ENCODE data around the gene ABITRAM.

ABITRAM gene

DNA sequence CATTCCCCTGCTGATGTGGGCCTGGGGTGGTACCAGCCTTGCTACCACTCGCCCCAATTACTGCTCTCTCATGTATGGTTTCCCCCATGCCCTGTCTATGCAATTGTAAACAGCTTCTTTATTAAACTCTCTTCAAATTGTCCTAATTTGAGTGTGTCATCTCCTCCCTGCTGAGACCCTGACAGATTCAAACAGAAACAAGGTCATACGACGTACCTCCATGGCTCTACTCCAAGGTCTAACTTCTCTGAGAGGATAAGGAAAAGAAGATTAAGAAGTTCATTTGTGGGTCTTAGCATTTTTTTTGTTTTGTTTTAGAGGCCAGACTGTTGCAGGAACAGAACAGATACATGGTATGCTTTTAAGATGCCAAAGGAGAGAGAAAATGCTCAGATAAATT, 38.0 kb downstream of the ABITRAM start (continued):
- TF ChIP-seq, protein P1, sequence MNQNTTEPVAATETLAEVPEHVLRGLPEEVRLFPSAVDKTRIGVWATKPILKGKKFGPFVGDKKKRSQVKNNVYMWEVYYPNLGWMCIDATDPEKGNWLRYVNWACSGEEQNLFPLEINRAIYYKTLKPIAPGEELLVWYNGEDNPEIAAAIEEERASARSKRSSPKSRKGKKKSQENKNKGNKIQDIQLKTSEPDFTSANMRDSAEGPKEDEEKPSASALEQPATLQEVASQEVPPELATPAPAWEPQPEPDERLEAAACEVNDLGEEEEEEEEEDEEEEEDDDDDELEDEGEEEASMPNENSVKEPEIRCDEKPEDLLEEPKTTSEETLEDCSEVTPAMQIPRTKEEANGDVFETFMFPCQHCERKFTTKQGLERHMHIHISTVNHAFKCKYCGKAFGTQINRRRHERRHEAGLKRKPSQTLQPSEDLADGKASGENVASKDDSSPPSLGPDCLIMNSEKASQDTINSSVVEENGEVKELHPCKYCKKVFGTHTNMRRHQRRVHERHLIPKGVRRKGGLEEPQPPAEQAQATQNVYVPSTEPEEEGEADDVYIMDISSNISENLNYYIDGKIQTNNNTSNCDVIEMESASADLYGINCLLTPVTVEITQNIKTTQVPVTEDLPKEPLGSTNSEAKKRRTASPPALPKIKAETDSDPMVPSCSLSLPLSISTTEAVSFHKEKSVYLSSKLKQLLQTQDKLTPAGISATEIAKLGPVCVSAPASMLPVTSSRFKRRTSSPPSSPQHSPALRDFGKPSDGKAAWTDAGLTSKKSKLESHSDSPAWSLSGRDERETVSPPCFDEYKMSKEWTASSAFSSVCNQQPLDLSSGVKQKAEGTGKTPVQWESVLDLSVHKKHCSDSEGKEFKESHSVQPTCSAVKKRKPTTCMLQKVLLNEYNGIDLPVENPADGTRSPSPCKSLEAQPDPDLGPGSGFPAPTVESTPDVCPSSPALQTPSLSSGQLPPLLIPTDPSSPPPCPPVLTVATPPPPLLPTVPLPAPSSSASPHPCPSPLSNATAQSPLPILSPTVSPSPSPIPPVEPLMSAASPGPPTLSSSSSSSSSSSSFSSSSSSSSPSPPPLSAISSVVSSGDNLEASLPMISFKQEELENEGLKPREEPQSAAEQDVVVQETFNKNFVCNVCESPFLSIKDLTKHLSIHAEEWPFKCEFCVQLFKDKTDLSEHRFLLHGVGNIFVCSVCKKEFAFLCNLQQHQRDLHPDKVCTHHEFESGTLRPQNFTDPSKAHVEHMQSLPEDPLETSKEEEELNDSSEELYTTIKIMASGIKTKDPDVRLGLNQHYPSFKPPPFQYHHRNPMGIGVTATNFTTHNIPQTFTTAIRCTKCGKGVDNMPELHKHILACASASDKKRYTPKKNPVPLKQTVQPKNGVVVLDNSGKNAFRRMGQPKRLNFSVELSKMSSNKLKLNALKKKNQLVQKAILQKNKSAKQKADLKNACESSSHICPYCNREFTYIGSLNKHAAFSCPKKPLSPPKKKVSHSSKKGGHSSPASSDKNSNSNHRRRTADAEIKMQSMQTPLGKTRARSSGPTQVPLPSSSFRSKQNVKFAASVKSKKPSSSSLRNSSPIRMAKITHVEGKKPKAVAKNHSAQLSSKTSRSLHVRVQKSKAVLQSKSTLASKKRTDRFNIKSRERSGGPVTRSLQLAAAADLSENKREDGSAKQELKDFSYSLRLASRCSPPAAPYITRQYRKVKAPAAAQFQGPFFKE (tag by site-specific recombination; IDR thresholded peaks at IDR 0.05; ENCODE audit: borderline replicate concordance), result no peak
- no peak for TF ChIP-seq ZNF140 (tag by site-specific recombination; IDR thresholded peaks at IDR 0.05)
- TF ChIP-seq ZNF600 (tag by site-specific recombination; IDR thresholded peaks at IDR 0.05), result no peak
- no peak for TF ChIP-seq ZNF677 (tag by site-specific recombination; IDR thresholded peaks at IDR 0.05)
- TF ChIP-seq ZNF610 (tag by site-specific recombination; IDR thresholded peaks at IDR 0.05; ENCODE audit: borderline replicate concordance), result no peak
- TF ChIP-seq ZBTB48 (tag by site-specific recombination; IDR thresholded peaks at IDR 0.05), result no peak
- no peak for TF ChIP-seq ZNF623 (tag by site-specific recombination; IDR thresholded peaks at IDR 0.05)
- no peak for TF ChIP-seq ZNF174 (tag by site-specific recombination; IDR thresholded peaks at IDR 0.05)
- TF ChIP-seq HOXD13 (CRISPR knock-in tag; IDR thresholded peaks at IDR 0.05; ENCODE audit: borderline replicate concordance), result no peak
- no peak for TF ChIP-seq ZNF214 (tag by site-specific recombination; IDR thresholded peaks at IDR 0.05; ENCODE audit: borderline replicate concordance)
- no peak for TF ChIP-seq ZNF530 (tag by site-specific recombination; IDR thresholded peaks at IDR 0.05; ENCODE audit: low read depth)

DNA sequence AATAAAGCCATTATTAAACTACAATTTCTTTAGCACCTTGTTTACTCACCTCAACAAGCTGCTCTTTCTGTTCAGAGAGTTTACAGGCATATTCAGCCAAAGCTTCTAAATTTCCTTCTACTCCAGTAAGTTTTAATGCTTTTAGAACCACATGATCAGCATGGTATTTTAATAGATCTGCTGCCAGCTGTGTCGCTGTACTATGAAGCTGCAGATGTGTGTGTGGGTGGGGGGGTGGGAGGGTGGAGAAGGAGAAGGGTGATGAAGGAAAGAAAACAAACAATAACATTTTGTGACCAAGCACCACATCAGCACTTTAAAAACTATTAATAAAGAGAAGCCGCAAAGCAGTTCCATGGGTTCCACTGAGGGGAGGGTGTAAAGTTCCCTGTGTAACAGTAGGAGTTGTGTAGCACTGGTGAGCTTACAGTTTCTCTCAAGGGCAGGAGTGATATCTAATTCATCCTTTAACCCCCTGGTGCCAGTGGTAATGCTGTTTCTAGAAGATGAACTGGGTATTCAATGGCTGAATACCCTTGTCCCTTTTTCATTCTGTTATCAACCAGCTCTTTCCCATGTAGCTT, 38.5 kb downstream of the ABITRAM start:
- no peaks in the 10 kb centered on the region for H3K4me1 ChIP-seq (ENCODE audit: control insufficient read depth, insufficient read depth, low read length)
- H3K27ac ChIP-seq (ENCODE audit: extremely low read depth, low read depth, low read length), result no peak overlapping the region
- no peaks in the 10 kb centered on the region for H3K9me3 ChIP-seq (ENCODE audit: control insufficient read depth, insufficient read depth, low read depth, low read length)
- no peak for TF ChIP-seq ZNF112 (tag by site-specific recombination; IDR thresholded peaks at IDR 0.05)
- TF ChIP-seq ZNF549 (tag by site-specific recombination; IDR thresholded peaks at IDR 0.05), result no peak
- no peak for TF ChIP-seq ZNF792 (tag by site-specific recombination; IDR thresholded peaks at IDR 0.05)
- TF ChIP-seq ELK4 (IDR thresholded peaks at IDR 0.05; ENCODE audit: borderline replicate concordance, low read depth, low read length), result no peak
- TF ChIP-seq, protein P2, sequence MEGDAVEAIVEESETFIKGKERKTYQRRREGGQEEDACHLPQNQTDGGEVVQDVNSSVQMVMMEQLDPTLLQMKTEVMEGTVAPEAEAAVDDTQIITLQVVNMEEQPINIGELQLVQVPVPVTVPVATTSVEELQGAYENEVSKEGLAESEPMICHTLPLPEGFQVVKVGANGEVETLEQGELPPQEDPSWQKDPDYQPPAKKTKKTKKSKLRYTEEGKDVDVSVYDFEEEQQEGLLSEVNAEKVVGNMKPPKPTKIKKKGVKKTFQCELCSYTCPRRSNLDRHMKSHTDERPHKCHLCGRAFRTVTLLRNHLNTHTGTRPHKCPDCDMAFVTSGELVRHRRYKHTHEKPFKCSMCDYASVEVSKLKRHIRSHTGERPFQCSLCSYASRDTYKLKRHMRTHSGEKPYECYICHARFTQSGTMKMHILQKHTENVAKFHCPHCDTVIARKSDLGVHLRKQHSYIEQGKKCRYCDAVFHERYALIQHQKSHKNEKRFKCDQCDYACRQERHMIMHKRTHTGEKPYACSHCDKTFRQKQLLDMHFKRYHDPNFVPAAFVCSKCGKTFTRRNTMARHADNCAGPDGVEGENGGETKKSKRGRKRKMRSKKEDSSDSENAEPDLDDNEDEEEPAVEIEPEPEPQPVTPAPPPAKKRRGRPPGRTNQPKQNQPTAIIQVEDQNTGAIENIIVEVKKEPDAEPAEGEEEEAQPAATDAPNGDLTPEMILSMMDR (tag by site-specific recombination; IDR thresholded peaks at IDR 0.05), result no peak
- no peak for TF ChIP-seq ZNF677 (tag by site-specific recombination; IDR thresholded peaks at IDR 0.05)
- no peak for TF ChIP-seq TRIM28 (IDR thresholded peaks at IDR 0.05; ENCODE audit: borderline replicate concordance, low read length)
- TF ChIP-seq ZNF473 (tag by site-specific recombination; IDR thresholded peaks at IDR 0.05), result no peak
- H3K4me3 ChIP-seq (ENCODE audit: low read depth, low read length), result no peak overlapping the region
- peaks cover 9 to 54% of the 10 kb centered on the region in 2 experiments; a peak in 2 of 3 replicates for H3K36me3 ChIP-seq (ENCODE audit: control insufficient read depth in 2 of 2, insufficient read depth in 1 of 2, low read length in 2 of 2)
- ChIA-PET POLR2A (no interaction called here), CTCF (no interaction called here)

All from HEK293 (cell line).